B cell (primary cell): ENCODE data around the gene WDR27. TPM values are rescaled to one million over a fixed set of nuclear protein-coding genes. Genes with fewer than 3 reads are reported as not detected.

Source experiments
- ATAC-seq: fragments of 200-7000 bp; cut with Tn5 transposase; one replicate; pipeline ENCODE4 v1.10.0; 2021; ENCODE audit warnings: low read depth, mild to moderate bottlenecking, moderate number of reproducible peaks, moderate library complexity
- CTCF ChIA-PET: fragments of 350-600 bp; sonication (Branson Sonifier 250); formaldehyde crosslinking; loops from one replicate; lab custom pipeline; 2021; ENCODE audit warnings: antibody characterized with exemption, inconsistent platforms; lab: Charles Lee
- POLR2A ChIA-PET: fragments of 350-600 bp; sonication (Branson Sonifier 250); formaldehyde crosslinking; loops from one replicate; lab custom pipeline; 2021; ENCODE audit warnings: antibody characterized with exemption; lab: Charles Lee
- DNase-seq: peaks from one replicate; pipeline ENCODE4 v3.0.0; 2013
- H2AFZ ChIP-seq: 2 replicates; pipeline ENCODE4 v1.6.1; 2012; ENCODE audit warnings: mild to moderate bottlenecking, low read depth, low read length; ENCODE audit not compliant: insufficient read depth, poor library complexity, severe bottlenecking
- H3K27ac ChIP-seq, 2 donors: 1 replicate in 1 of 2; 2 replicates in 1 of 2; pipeline ENCODE4 v1.5.1; 2012 to 2013; ENCODE audit warnings: low read length in 2 of 2, mild to moderate bottlenecking in 2 of 2, moderate library complexity in 1 of 2
- H3K27me3 ChIP-seq, 4 experiments: fragments of 200-600 bp in 1 of 4; sonication (generic) in 1 of 4; replicated peaks in 1 of 4; 1 replicate in 2 of 4; 2 replicates in 2 of 4; pipeline versions ENCODE4 v1.6.1 to v1.7.0; 2013 to 2016; ENCODE audit warnings: low read length in 3 of 4, mild to moderate bottlenecking in 2 of 4, mixed read lengths in 1 of 4, moderate library complexity in 1 of 4; ENCODE audit not compliant: insufficient read depth in 4 of 4, control insufficient read depth in 3 of 4; ENCODE audit errors: control extremely low read depth in 1 of 4
- H3K36me3 ChIP-seq, 2 experiments: replicated peaks in 1 of 2; 1 replicate in 1 of 2; 2 replicates in 1 of 2; pipeline versions ENCODE4 v1.6.1 to v1.7.1; 2013; ENCODE audit warnings: low read length in 1 of 2; ENCODE audit not compliant: insufficient read depth in 2 of 2, control insufficient read depth in 1 of 2; ENCODE audit errors: control extremely low read depth in 1 of 2, extremely low read depth in 1 of 2
- H3K4me1 ChIP-seq, 2 donors: fragments of 200-600 bp in 1 of 2; sonication (generic) in 1 of 2; 1 replicate in 1 of 2; 2 replicates in 1 of 2; pipeline versions ENCODE4 v1.5.1 to v1.6.1; 2013 to 2017; ENCODE audit warnings: low read length in 2 of 2; ENCODE audit not compliant: control insufficient read depth in 2 of 2, insufficient read depth in 2 of 2
- H3K4me2 ChIP-seq: replicated peaks from 2 replicates; pipeline ENCODE3; 2012; ENCODE audit warnings: mild to moderate bottlenecking, low read depth, low read length; ENCODE audit not compliant: poor library complexity, severe bottlenecking
- H3K4me3 ChIP-seq, 5 experiments: fragments of 200-600 bp in 1 of 5; sonication (generic) in 1 of 5; 1 replicate in 3 of 5; 2 replicates in 2 of 5; pipeline versions ENCODE4 v1.5.1 to v1.7.0; 2011 to 2016; ENCODE audit warnings: low read length in 4 of 5, mild to moderate bottlenecking in 4 of 5, low read depth in 2 of 5, control low read depth in 1 of 5, moderate library complexity in 1 of 5; ENCODE audit not compliant: insufficient read depth in 1 of 5; ENCODE audit errors: control extremely low read depth in 1 of 5, extremely low read depth in 1 of 5
- H3K79me2 ChIP-seq: fragments of 200-600 bp; sonication (generic); one replicate; pipeline ENCODE4 v1.6.0; 2016; ENCODE audit warnings: low read length; ENCODE audit not compliant: control insufficient read depth, insufficient read depth
- H3K9ac ChIP-seq: fragments of 200-600 bp; sonication (generic); 2 replicates; pipeline ENCODE4 v1.6.1; 2017; ENCODE audit warnings: mild to moderate bottlenecking, low read length, moderate library complexity
- H3K9me3 ChIP-seq, 3 donors: one replicate each; pipeline versions ENCODE4 v1.6.1 to v1.7.1; 2013; ENCODE audit warnings: low read length in 2 of 3; ENCODE audit not compliant: control insufficient read depth in 2 of 3, insufficient read depth in 1 of 3; ENCODE audit errors: control extremely low read depth in 1 of 3
- H4K20me1 ChIP-seq: 2 replicates; pipeline ENCODE4 v1.6.0; 2012; ENCODE audit warnings: mild to moderate bottlenecking, low read length; ENCODE audit not compliant: insufficient read depth, control insufficient read depth, poor library complexity, severe bottlenecking
- H3K27ac Mint-ChIP-seq: one replicate; pipeline ENCODE4 v1.8.0; 2021; ENCODE audit warnings: mixed read lengths
- H3K27me3 Mint-ChIP-seq: one replicate; pipeline ENCODE4 v1.8.0; 2021; ENCODE audit warnings: mixed read lengths
- H3K4me1 Mint-ChIP-seq: one replicate; pipeline ENCODE4 v1.8.0; 2021; ENCODE audit warnings: mixed read lengths
- H3K4me3 Mint-ChIP-seq: one replicate; pipeline ENCODE4 v1.8.0; 2021; ENCODE audit warnings: mixed read lengths
- H3K9me3 Mint-ChIP-seq: one replicate; pipeline ENCODE4 v1.8.0; 2022; ENCODE audit warnings: mixed read lengths; ENCODE audit not compliant: insufficient read depth
- CTCF ChIP-seq: fragments of 200-600 bp; IDR thresholded peaks from one replicate; pipeline ENCODE4 v1.8.0; 2022; ENCODE audit warnings: antibody characterized with exemption, mild to moderate bottlenecking
- EZH2 ChIP-seq: IDR thresholded peaks from 2 replicates; pipeline ENCODE4 v1.6.1; 2012; ENCODE audit warnings: borderline replicate concordance, low read depth, mild to moderate bottlenecking, moderate library complexity, low read length; ENCODE audit not compliant: insufficient read depth, poor library complexity, severe bottlenecking
- WGBS: methylation state at CpG from one replicate; pipeline ENCODE4 v1.1.5; 2013; ENCODE audit warnings: missing lambda C conversion rate; ENCODE audit not compliant: insufficient coverage; 5-methylcytosine and 5-hydroxymethylcytosine counted together
- intact Hi-C: fragments of 100-400 bp; cut with micrococcal nuclease; formaldehyde crosslinking; loops from one replicate; pipeline ENCODE4 v1.10.0; 2022
- polyA plus RNA-seq: library from polyadenylated mRNA; depleted of rRNA; stranded (reverse); fragments of >200 nt; gene quantifications from 2 replicates; pipeline ENCODE4 v1.2.3, GENCODE V29; 2012
- total RNA-seq, 2 donors: library from RNA; stranded (reverse); fragments of 120-200 nt in 1 of 2; gene quantifications; 1 replicate in 1 of 2; 2 replicates in 1 of 2; pipeline versions ENCODE4 v1.2.3 to v1.2.4, GENCODE V29; 2013 to 2022

Gene WDR27
- total and polyA plus RNA-seq, 2 donors (not counting 1 experiment from before 2014, with no cell fraction given), result 64.3 to 86.3 TPM

GRCh38 chr6:169671563-169671962, 30.3 kb downstream of the WDR27 start:
- H3K9me3 ChIP-seq, result no peaks in the 10 kb centered on the region
- Mint-ChIP-seq H3K9me3 (no peaks in the 10 kb centered on the region), H3K27me3 (no peaks in the 10 kb centered on the region), H3K27ac (no peak overlapping the region), H3K4me1 (no peaks in the 10 kb centered on the region), H3K4me3 (no peak overlapping the region)
- ATAC-seq (no peak), DNase-seq (no peak)
- H2AFZ ChIP-seq, result no peak overlapping the region
- WGBS, result 97% methylated on average over 5 of the region's 5 CpGs
- H3K9ac ChIP-seq, result no peak overlapping the region
- no peaks in the 10 kb centered on the region for H3K27me3 ChIP-seq
- intact Hi-C loops, result no loop called here
- peaks cover 0 to 22% of the 10 kb centered on the region in 2 experiments for H3K36me3 ChIP-seq
- no peak overlapping the region for H3K4me3 ChIP-seq
- H3K4me2 ChIP-seq, result no peak overlapping the region
- H3K27ac ChIP-seq, result no peak overlapping the region
- POLR2A ChIA-PET, result no interaction called here
- no peaks in the 10 kb centered on the region for H3K79me2 ChIP-seq
- no peak for TF ChIP-seq EZH2
- no peak for TF ChIP-seq CTCF
- no peaks in the 10 kb centered on the region for H3K4me1 ChIP-seq
- no peaks in the 10 kb centered on the region for H4K20me1 ChIP-seq
- CTCF ChIA-PET, result no interaction called here

GRCh38 chr6:169669889-169670288, 31.9 kb downstream of the WDR27 start:
- DNase-seq, result no peak
- ChIA-PET POLR2A (no interaction called here), CTCF (no interaction called here)
- no peak overlapping the region for H3K27ac ChIP-seq
- no peaks in the 10 kb centered on the region for H4K20me1 ChIP-seq
- no peaks in the 10 kb centered on the region for H3K4me1 Mint-ChIP-seq
- peaks cover 0 to 20% of the 10 kb centered on the region in 2 experiments for H3K36me3 ChIP-seq
- no peaks in the 10 kb centered on the region for H3K9me3 Mint-ChIP-seq
- H3K4me3 ChIP-seq, result no peak overlapping the region
- H3K27me3 Mint-ChIP-seq, result no peaks in the 10 kb centered on the region
- no peaks in the 10 kb centered on the region for H3K27me3 ChIP-seq
- 48% methylated on average over 4 of the region's 7 CpGs for WGBS
- intact Hi-C loops, result no loop called here
- H3K27ac Mint-ChIP-seq, result no peak overlapping the region
- no peak for TF ChIP-seq EZH2
- no peak for TF ChIP-seq CTCF
- no peak for ATAC-seq
- H2AFZ ChIP-seq, result no peak overlapping the region
- no peaks in the 10 kb centered on the region for H3K9me3 ChIP-seq
- no peaks in the 10 kb centered on the region for H3K4me1 ChIP-seq
- no peak overlapping the region for H3K9ac ChIP-seq
- no peak overlapping the region for H3K4me3 Mint-ChIP-seq
- H3K79me2 ChIP-seq, result no peaks in the 10 kb centered on the region
- H3K4me2 ChIP-seq, result no peak overlapping the region
